H54 (cell line): ENCODE results near the gene TMEM132D.

ENCODE experiments used
- DNase-seq: peaks from one replicate; pipeline ENCODE4 v3.0.0; 2011; ENCODE audit warnings: low spot score, mixed read lengths; ENCODE audit not compliant: insufficient read length
- FAIRE-seq: peaks from 3 replicates; lab custom pipeline; 2011; peaks lifted over from hg19 to GRCh38; lab: Jason Lieb, UNC
- POLR2A ChIP-seq: IDR thresholded peaks from 2 replicates; pipeline ENCODE4 v1.6.1; 2011; ENCODE audit warnings: low read depth, mild to moderate bottlenecking, low read length

TMEM132D gene

DNA sequence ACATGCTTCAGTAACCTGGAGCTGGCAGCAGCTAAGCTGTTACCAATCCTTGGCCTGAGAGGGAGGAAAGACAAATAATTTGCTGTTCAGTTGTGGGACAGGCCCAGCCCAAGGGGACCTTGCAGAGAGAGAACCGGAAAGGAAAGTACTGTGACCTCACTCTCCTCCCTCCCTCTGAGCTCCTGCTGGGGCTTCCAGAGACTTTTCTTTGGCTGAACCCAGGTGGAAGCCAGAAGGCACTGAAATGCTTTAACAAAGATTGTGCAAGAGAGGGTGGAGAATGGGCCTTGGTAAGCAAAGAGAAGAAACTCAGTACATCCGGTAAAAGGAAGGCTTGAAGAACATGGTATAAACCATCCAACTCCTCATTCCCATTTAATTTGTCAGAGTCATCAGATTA, 593.5 kb downstream of the TMEM132D start:
- TF ChIP-seq POLR2A, result no peak
- FAIRE-seq, result no peak
- no peak for DNase-seq

DNA sequence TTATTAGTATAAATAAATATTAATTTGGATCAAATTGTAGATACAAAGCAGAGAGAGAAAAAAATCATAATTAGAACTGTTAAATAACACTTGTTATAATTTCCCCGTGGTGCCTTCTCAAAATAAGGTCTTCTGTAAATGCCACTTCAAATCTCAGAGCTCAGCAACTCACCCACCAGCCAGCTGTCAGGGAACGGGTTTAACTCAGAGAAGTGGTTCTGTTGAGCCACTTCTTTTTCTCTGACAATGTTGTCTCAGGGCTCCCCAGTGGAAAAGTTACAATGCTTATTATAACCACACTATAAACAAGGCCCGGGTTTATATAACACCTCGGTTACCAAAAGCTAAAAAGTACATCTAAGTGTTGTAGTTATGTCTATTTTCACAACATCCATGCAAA, 598.0 kb downstream of the TMEM132D start:
- FAIRE-seq, result no peak
- TF ChIP-seq POLR2A, result no peak
- no peak for DNase-seq

DNA sequence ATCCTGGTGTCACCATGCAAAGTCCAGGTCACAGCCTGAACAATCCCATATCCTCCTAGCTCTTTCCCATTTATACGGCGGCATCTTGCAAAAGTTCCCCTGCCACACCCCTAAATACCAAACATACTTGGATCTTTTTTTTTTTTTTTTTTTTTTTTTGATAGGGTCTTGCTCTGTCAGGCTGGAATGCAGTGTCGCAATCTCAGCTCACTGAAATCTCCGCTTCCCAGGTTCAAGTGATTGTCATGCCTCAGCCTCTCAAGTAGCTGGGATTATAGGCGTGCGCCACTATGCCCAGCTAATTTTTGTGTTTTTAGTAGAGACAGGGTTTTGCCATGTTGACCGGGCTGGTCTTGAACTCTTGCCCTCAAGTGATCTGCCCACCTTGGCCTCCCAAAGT, 599.3 kb downstream of the TMEM132D start:
- no peak for TF ChIP-seq POLR2A
- DNase-seq (no peak), FAIRE-seq (no peak)

DNA sequence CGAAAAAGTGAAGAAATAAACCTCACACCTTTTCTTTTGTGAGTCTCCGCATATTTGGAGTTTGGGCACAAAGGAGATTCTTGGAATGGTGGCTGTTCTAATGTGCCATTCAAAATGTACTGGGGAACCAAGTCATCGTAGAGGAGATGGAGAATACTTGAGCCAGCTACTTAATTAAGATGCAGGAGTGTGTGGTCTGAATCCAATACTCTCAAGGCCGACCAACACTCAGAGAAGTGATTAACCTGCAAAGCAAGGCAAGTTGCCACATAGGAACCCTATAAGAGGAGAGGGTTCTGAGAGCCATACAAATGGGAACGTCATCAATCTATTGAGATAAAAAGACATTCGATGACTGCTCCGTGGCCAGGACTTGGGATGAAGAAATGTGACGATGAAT, 603.8 kb downstream of the TMEM132D start:
- FAIRE-seq (no peak), DNase-seq (no peak)
- TF ChIP-seq POLR2A, result no peak

DNA sequence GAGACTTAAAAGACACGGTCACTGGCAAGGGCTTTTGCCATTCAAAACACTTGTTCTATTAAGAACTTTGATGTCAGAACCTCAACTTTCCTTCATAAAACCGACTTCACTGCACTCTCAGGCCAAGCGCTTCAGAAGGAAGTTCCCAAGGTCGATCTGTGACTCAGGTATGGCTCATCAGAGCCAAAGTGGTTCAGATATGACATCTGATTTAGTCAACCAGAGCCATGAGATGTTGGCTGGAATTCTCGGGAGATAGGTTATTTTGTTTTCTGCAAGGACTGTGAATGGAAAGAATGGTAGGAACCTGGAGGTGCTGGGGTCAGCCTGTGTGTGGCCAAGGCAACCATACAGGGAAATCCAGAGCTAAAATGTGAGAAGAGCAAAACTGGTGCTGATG, 604.9 kb downstream of the TMEM132D start:
- no peak for FAIRE-seq
- DNase-seq, result no peak

DNA sequence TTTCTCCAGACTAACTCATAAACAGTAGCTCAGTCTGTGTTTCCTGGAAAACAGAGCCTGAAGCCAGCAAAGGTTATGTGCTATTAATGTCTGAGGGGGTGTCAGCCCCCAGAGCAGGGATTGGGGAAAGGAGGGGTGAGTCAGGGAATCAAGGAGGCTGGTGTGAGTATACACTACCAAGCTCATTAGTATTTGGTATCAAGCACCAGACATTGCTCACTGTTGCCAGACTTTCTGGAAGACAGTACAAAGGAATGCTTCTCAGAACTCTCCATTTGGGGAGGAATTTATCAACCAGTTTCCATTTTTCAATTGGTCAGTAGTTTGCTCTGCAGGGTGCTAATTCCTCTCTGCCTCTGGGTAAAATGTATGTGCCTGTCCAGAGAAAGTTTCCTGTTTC, 607.2 kb downstream of the TMEM132D start:
- FAIRE-seq (no peak), DNase-seq (no peak)
- TF ChIP-seq POLR2A, result no peak

More for the DNA sequence above, 604.9 kb downstream of the TMEM132D start:
- TF ChIP-seq POLR2A, result no peak

DNA sequence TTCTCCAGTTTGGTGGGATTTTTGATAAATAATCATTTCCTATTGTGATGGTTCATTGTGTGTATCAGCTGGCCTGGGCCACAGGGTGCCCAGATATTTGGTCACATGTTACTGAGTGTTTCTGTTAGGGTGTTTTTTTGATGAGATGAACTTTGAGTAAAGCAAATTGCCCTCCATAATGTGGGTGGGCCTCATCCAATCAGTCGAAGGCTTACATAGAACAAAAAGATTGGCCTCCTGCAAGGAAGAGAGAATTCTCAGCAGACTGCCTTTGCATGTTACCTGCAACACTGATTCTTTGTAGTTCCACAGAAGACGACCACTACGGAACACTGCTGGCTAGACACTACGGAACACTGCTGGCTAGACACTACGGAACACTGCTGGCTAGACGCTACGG, 609.0 kb downstream of the TMEM132D start:
- no peak for DNase-seq
- FAIRE-seq, result no peak
- no peak for TF ChIP-seq POLR2A

DNA sequence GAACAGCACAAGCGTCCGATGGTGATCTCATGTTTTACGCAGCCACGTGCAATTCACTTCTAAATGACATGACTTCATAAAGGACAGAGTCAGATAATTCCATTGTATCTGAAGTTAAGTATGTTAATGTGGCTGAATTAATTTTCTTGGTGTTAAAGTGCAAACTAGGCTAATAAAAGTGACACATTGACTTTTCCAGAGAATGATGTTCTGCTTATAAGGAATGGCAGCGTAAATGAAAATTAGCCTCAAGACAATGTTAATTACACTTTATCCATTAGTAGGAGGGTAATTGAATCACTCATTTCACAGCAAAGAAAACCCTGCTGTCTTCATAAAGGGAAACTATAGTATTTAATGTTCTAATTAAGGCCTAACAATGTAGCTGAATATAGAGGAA, 624.1 kb downstream of the TMEM132D start:
- no peak for TF ChIP-seq POLR2A
- no peak for DNase-seq
- no peak for FAIRE-seq

DNA sequence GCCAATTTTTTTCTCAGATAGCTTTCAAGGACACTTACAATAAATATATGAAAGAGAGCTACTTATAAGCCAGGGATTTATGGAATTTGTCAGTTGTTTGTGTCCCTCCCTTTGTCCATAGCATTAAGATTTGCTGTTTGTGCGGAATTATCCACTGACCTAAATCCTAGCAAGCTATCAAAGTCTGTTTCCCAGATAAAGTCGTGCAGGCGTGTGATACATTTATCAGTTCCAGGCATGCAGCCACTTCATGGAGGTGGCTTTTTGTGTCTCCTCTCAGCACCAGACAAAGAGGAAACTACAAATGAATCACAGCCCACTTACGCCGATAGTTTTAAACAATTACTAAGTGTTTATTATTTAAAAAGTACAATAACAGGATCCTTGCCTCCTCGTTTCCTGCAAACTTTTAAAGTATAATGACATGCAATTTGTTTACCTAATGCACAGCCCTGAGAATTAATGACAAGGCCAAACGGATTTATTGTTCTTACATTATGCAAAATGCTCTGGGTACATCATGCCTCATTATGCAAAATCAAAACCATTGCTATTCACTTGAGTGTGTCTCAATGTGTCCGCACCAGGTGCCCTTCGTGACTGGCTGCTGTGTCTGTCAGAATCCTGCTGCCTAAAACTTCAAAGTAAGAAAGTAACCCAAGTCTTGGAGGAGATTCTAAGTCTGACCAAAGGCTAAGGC, 627.3 kb downstream of the TMEM132D start:
- DNase-seq, result no peak
- no peak for TF ChIP-seq POLR2A
- FAIRE-seq, result no peak

DNA sequence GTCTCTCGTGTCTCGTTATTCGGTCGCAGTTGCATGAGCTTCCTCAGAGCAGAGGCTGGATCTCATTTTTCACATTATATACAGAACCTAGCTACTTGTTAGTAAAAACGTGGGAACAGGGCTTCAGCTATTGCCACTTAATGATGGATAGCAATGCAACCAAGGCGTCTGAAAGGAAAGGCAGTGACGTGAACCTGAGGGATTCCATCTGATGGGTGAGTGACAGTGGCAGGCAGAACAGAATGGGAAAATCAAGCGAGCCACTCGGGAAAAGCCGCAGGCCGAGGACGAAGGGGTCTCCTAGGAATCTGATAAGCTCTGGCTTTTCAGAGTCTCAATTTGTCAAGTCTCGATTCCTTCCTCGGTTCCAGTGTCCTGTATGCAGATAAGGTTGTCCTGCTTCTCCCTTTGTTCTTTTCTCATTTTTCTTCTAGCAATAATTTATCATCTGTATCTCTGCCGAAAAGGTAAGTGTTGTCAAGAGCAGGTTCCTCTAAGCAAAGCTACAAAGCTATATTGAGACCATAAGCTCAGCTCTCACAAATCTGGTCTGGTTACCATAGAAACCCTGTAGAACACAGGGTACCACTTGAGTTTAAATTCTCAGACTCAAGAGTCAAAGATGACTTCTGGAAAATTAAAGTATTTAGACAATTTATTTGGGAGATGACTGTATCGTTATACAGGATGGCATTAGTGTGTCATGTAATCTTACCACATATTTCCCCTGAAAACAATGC, 633.9 kb downstream of the TMEM132D start:
- DNase-seq (no peak), FAIRE-seq (no peak)
- TF ChIP-seq POLR2A, result no peak

DNA sequence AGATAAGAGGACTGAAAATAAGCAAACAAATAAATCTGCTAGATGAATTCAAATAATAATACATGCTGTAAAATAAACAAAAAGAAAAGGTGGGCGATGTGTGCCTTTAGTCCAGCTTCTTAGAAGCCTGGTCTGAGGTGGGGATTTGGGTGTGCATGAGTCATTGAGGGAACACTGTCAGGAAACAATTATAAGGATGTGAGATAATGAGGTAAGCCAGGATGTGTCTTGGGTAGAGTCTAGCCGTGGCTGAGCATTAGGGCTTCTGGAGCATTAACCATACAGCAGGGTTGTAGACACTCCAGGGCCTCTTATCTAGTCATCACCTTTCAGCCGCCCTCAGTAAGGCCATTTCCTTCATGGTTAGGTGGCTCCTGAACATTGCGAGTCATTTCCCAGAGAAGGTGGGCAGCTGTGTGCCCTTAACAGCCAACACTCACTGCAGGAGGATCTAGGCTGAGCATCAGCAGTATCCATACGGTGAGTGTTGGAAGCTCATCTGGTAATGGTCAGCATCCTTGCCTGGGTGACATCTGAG, 645.0 kb downstream of the TMEM132D start:
- DNase-seq, result no peak
- no peak for FAIRE-seq
- no peak for TF ChIP-seq POLR2A

DNA sequence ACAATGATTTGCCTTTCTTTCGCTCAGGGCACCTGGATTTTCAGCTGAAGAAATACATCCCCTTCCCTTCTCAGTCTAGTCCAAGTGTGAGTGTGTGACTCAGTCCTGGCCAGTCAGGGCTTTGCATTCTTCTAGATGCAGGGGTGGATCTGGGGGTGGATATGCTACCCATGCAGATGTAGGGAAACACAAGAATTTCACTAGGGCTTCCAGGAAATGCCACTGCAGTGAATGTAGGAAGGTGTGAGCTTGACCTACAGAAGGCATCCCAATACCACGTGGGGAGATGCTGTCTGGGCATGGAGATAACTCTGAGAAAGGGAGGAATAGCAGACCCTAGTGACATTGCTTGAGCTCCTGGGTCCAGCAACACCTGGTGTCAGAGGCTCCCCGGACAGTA, 646.3 kb downstream of the TMEM132D start:
- TF ChIP-seq POLR2A, result no peak
- DNase-seq, result no peak
- FAIRE-seq, result no peak

DNA sequence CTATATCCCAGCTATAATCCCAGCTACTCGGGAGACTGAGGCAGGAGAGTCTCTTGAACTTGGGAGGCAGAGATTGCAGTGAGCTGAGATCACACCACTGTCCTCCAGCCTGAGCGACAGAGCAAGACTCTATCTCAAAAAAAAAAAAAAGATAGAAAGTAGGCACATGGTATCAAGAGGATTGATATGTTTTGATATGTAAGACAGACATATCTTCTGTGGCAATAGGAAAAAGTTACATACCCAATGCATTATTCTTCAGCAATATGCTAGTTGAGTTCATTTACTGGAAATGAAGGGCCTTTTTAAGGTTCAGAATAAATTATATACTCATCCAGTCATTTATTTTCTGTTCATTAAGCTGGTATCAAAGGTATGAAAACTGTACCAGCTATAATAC, 657.2 kb downstream of the TMEM132D start:
- no peak for DNase-seq
- FAIRE-seq, result no peak
- no peak for TF ChIP-seq POLR2A

DNA sequence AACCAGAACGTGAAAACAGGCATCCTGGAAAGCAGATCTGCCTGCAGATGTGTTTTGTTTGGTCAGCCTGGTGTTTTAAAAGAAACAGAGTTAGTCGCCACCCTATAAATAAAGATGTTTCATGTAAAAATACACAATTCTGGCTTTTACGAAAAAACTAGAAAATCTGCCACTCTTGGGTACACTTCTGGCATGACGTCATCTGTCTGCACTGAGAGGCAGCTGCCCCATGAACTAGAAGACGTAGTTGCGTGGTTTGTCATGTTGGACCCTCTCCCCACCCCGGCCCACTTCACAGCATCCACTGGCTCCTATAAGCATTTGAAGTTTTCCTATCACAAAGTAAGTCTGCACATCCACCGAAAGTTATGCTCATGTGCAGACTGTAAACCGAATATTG, 658.1 kb downstream of the TMEM132D start:
- FAIRE-seq, result no peak
- no peak for DNase-seq
- TF ChIP-seq POLR2A, result no peak
